ENCODE data around the gene AMMECR1. TPM values are rescaled to one million over a fixed set of nuclear protein-coding genes. Genes with fewer than 3 reads are reported as not detected.

AMMECR1 gene
- total and polyA plus RNA-seq, 2 of the 13 experiments (the other 11 are each of a cell fraction or from before 2014, with no cell fraction given): 3.1 to 7.5 TPM

- FAIRE-seq (no peak), DNase-seq (ENCODE audit: low spot score) (no peak), ATAC-seq (no peak)
- TF ChIP-seq ZNF44 (CRISPR knock-in tag; IDR thresholded peaks at IDR 0.05): no peak
- no peak for TF ChIP-seq CERS6 (CRISPR knock-in tag; IDR thresholded peaks at IDR 0.05)
- no peak for TF ChIP-seq YEATS4 (CRISPR knock-in tag; IDR thresholded peaks at IDR 0.05; ENCODE audit: borderline replicate concordance)
- TF ChIP-seq ZNF326 (CRISPR knock-in tag; IDR thresholded peaks at IDR 0.05; ENCODE audit: borderline replicate concordance): no peak
- no peak for TF ChIP-seq SIX1 (CRISPR knock-in tag; IDR thresholded peaks at IDR 0.05; ENCODE audit: borderline replicate concordance)
- no peak for TF ChIP-seq RAD51 (IDR thresholded peaks at IDR 0.05; ENCODE audit: borderline replicate concordance)
- no peak for TF ChIP-seq ZNF567 (CRISPR knock-in tag; IDR thresholded peaks at IDR 0.05; ENCODE audit: borderline replicate concordance)
- TF ChIP-seq, protein P1, sequence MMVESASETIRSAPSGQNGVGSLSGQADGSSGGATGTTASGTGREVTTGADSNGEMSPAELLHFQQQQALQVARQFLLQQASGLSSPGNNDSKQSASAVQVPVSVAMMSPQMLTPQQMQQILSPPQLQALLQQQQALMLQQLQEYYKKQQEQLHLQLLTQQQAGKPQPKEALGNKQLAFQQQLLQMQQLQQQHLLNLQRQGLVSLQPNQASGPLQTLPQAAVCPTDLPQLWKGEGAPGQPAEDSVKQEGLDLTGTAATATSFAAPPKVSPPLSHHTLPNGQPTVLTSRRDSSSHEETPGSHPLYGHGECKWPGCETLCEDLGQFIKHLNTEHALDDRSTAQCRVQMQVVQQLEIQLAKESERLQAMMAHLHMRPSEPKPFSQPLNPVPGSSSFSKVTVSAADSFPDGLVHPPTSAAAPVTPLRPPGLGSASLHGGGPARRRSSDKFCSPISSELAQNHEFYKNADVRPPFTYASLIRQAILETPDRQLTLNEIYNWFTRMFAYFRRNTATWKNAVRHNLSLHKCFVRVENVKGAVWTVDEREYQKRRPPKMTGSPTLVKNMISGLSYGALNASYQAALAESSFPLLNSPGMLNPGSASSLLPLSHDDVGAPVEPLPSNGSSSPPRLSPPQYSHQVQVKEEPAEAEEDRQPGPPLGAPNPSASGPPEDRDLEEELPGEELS (CRISPR knock-in tag; IDR thresholded peaks at IDR 0.05): no peak
- in situ Hi-C loops (cut with HindIII; ENCODE audit: extremely low pct_ligation_motif_present, low pct_unique_long_range_greater_than_20kb): no loop called here
- Histone ChIP-seq H3K4me2 (ENCODE audit: low read depth, low read length) (no peak overlapping the region), H3K9ac (ENCODE audit: insufficient read depth, low read depth, low read length) (no peak overlapping the region), H3K9me3 (ENCODE audit: low read length) (no peaks in the 10 kb centered on the region), H3K36me3 (replicated peaks in 1 of 2; ENCODE audit: control insufficient read depth in 1 of 2, insufficient read depth in 2 of 2, low read length in 2 of 2) (no peaks in the 10 kb centered on the region), H3K27ac (ENCODE audit: extremely low read length, insufficient read depth, low read length) (no peak overlapping the region), H3K79me2 (ENCODE audit: insufficient read depth, low read length) (no peaks in the 10 kb centered on the region), H3K4me1 (ENCODE audit: insufficient read depth, low read length) (no peaks in the 10 kb centered on the region), H3K27me3 (ENCODE audit: control insufficient read depth in 1 of 2, insufficient read depth in 2 of 2, low read length in 2 of 2) (no peaks in the 10 kb centered on the region), H3K4me3 (replicated peaks in 1 of 3; ENCODE audit: insufficient read depth in 1 of 3, low read depth in 2 of 3, low read length in 3 of 3) (no peak overlapping the region), H4K20me1 (ENCODE audit: insufficient read depth, low read length) (no peaks in the 10 kb centered on the region), H2AFZ (ENCODE audit: low read length) (no peak overlapping the region)
- WGBS (ENCODE audit: low lambda C conversion rate): 80% methylated on average over 4 of the region's 4 CpGs
- ChIA-PET POLR2A (no interaction called here), CTCF (ENCODE audit: low intra/inter-chr PET ratio, low total read pairs) (no interaction called here)
- BruUV-seq (replicated peaks): no TSS peak
- intact Hi-C loops (cut with micrococcal nuclease; ENCODE audit: unreplicated experiment): no loop called here
Observed at GRCh38 chrX:110216027-110216426, 101.9 kb downstream of the AMMECR1 start.

Measured in HepG2 (cell line).